Measurements from ENCODE around the gene ZAP70.

DNA sequence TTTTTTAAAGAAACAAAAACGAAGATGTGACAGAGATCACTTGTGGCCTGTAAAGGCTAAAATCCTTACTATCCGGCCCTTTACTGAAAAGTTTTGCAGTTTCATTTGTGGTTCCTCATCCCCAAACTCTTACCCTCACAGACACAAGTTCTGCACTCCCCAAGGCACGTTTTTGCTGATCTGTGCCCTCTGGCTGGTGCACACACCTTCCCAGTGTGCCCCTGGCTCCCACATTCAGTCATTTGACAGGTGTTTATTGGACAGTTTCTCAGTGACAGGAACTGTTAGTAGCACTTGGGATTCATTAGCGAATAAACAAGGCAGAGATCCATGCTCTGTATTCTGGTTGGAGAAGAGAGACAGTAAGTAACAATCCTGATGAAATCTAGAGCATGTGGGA, 22.8 kb downstream of the ZAP70 start:
- TF ChIP-seq CTCF (IDR thresholded peaks at IDR 0.05): no peak
- TF ChIP-seq POLR2AphosphoS5 (IDR thresholded peaks at IDR 0.05; ENCODE audit: low read depth, low read length): no peak
